ENCODE data around the gene BOD1L1. TPM values are rescaled to one million over a fixed set of nuclear protein-coding genes. Genes with fewer than 3 reads are reported as not detected.
A peak's percentile ranks its signal among the peaks of the same experiment; 100 is the strongest.

Gene BOD1L1
- total RNA-seq, 1 experiment from 2014 or later: 22.0 TPM

DNA sequence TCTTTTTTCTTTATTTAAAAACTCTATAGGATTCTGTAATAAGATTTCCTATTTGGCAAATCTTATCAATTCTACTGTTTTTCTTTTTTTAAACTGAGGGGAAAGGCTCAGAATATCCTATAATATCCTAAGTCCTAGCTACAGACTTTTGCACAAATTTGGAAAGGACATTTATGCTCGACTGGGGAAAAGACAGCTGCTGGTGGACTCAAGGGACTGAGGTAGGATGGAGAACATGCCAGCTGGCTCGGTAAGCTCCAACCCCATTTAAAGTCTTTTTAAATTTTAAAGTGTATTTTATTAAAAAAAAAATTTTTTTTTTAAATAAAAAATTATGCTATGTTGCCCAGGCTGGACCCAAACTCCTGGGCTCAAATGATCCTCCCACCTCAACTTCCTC, 36.8 kb downstream of the BOD1L1 start:
- CTCF ChIA-PET: interaction anchor here (0.7 kb wide), 1 partner anchor 269 kb away, joined by 3 read pairs; no protein-coding TSS in a partner anchor
- no TSS peak for BruUV-seq (replicated peaks)
- peaks cover 12% of the 10 kb centered on the region for H3K36me3 ChIP-seq (ENCODE audit: low read depth, low read length)

DNA sequence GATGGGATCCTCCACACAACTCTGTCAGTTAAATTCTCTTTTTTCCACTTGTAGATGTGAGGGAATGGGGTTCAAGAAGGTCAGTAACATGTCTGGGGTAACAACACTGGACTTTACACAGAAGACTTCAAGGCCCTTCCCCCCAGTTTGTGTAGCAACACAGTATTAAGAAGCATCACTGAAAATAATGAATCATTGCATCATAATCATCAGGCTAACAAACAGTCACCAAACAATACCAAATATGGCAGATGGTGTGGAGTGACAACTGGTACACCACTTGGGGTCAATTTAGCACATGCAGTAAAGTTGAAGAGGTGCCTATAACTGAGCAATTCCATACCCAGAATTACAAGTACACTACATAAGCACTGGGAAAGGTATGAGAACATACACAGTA, 38.6 kb downstream of the BOD1L1 start:
- TF ChIP-seq, protein P1, sequence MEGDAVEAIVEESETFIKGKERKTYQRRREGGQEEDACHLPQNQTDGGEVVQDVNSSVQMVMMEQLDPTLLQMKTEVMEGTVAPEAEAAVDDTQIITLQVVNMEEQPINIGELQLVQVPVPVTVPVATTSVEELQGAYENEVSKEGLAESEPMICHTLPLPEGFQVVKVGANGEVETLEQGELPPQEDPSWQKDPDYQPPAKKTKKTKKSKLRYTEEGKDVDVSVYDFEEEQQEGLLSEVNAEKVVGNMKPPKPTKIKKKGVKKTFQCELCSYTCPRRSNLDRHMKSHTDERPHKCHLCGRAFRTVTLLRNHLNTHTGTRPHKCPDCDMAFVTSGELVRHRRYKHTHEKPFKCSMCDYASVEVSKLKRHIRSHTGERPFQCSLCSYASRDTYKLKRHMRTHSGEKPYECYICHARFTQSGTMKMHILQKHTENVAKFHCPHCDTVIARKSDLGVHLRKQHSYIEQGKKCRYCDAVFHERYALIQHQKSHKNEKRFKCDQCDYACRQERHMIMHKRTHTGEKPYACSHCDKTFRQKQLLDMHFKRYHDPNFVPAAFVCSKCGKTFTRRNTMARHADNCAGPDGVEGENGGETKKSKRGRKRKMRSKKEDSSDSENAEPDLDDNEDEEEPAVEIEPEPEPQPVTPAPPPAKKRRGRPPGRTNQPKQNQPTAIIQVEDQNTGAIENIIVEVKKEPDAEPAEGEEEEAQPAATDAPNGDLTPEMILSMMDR (conservative IDR thresholded peaks at IDR 0.05; ENCODE audit: low read depth, low read length): no peak
- no peak for TF ChIP-seq EZH2 (IDR thresholded peaks at IDR 0.05; ENCODE audit: low read length, unreplicated experiment)
- TF ChIP-seq EZH2phosphoT487 (IDR thresholded peaks at IDR 0.05; ENCODE audit: borderline replicate concordance, low read length): no peak
- H3K4me1 ChIP-seq (ENCODE audit: insufficient read depth, low read length): no peaks in the 10 kb centered on the region
- no peaks in the 10 kb centered on the region for H3K27me3 ChIP-seq (ENCODE audit: low read length)
- peaks cover 12% of the 10 kb centered on the region for H3K36me3 ChIP-seq (ENCODE audit: low read depth, low read length)
- no peaks in the 10 kb centered on the region for H4K20me1 ChIP-seq (ENCODE audit: low read length)
- H3K79me2 ChIP-seq (ENCODE audit: low read length): no peaks in the 10 kb centered on the region
- no peaks in the 10 kb centered on the region for H3K9me3 ChIP-seq (ENCODE audit: low read length)
- DNase-seq (no peak), ATAC-seq (no peak)
- intact Hi-C loops (cut with micrococcal nuclease): no loop called here
- H3K9ac ChIP-seq (ENCODE audit: low read length): no peak overlapping the region
- H3F3A ChIP-seq (ENCODE audit: low read length, unreplicated experiment): no peaks in the 10 kb centered on the region
- H3K9me2 ChIP-seq (replicated peaks; ENCODE audit: low read length): no peaks in the 10 kb centered on the region
- H3K27ac ChIP-seq (ENCODE audit: low read length): no peak overlapping the region
- ChIA-PET CTCF (no interaction called here), POLR2A (ENCODE audit: unreplicated experiment) (no interaction called here)
- no peak overlapping the region for H2AFZ ChIP-seq (ENCODE audit: low read length)
- no peak overlapping the region for H3K4me3 ChIP-seq (ENCODE audit: low read length)
- no TSS peak for BruUV-seq (replicated peaks)
- H3K4me2 ChIP-seq (ENCODE audit: low read length): no peak overlapping the region

More for the DNA sequence above, 36.8 kb downstream of the BOD1L1 start:
- Histone ChIP-seq H3K9me3 (ENCODE audit: low read length) (no peaks in the 10 kb centered on the region), H3K4me1 (ENCODE audit: insufficient read depth, low read length) (no peaks in the 10 kb centered on the region), H3K79me2 (ENCODE audit: low read length) (no peaks in the 10 kb centered on the region), H3K9me2 (replicated peaks; ENCODE audit: low read length) (no peaks in the 10 kb centered on the region), H3K4me3 (ENCODE audit: low read length) (no peak overlapping the region), H3K27ac (ENCODE audit: low read length) (no peak overlapping the region), H3K27me3 (ENCODE audit: low read length) (no peaks in the 10 kb centered on the region), H4K20me1 (ENCODE audit: low read length) (no peaks in the 10 kb centered on the region), H3F3A (ENCODE audit: low read length, unreplicated experiment) (no peaks in the 10 kb centered on the region), H2AFZ (ENCODE audit: low read length) (no peak overlapping the region), H3K4me2 (ENCODE audit: low read length) (no peak overlapping the region), H3K9ac (ENCODE audit: low read length) (no peak overlapping the region)
- POLR2A ChIA-PET (ENCODE audit: unreplicated experiment): no interaction called here
- intact Hi-C loops (cut with micrococcal nuclease): no loop called here
- DNase-seq: no peak
- TF ChIP-seq, protein P1 (conservative IDR thresholded peaks at IDR 0.05; ENCODE audit: low read depth, low read length): no peak
- no peak for TF ChIP-seq EZH2phosphoT487 (IDR thresholded peaks at IDR 0.05; ENCODE audit: borderline replicate concordance, low read length)
- no peak for TF ChIP-seq EZH2 (IDR thresholded peaks at IDR 0.05; ENCODE audit: low read length, unreplicated experiment)
- ATAC-seq: no peak

DNA sequence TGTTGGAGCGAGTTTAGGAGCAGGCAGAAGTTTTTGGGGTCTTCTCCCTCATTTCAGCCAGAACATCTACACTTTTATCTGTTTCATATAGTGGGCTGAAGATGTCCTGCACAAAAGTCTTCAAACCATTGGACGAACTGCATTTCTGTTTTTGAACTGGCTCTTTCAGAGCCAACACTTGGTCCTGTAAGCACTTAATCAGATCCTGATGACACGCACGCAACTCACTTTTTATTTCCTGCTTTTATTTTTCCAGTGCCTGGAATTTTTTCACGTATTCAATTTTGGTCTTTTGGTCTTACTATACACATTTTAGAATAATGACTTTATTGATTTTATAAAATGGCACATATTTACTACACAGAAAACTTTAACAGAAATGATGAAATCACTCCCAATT, 43.0 kb downstream of the BOD1L1 start:
- no peaks in the 10 kb centered on the region for H3K9me2 ChIP-seq (replicated peaks; ENCODE audit: low read length)
- no peaks in the 10 kb centered on the region for H3F3A ChIP-seq (ENCODE audit: low read length, unreplicated experiment)
- POLR2A ChIA-PET (ENCODE audit: unreplicated experiment): no interaction called here
- CTCF ChIA-PET: no interaction called here
- BruUV-seq (replicated peaks): no TSS peak
- no peak overlapping the region for H2AFZ ChIP-seq (ENCODE audit: low read length)
- DNase-seq (peak; percentile 36), ATAC-seq (peak; percentile 40; the same call in 1 of the 2 replicates)
- no peaks in the 10 kb centered on the region for H3K4me1 ChIP-seq (ENCODE audit: insufficient read depth, low read length)
- no peaks in the 10 kb centered on the region for H3K9me3 ChIP-seq (ENCODE audit: low read length)
- peak overlapping the region; percentile 34; the same call in 1 of the 2 replicates for H3K27ac ChIP-seq (ENCODE audit: low read length)
- H3K27me3 ChIP-seq (ENCODE audit: low read length): no peaks in the 10 kb centered on the region
- H3K79me2 ChIP-seq (ENCODE audit: low read length): no peaks in the 10 kb centered on the region
- no peak for TF ChIP-seq EZH2 (IDR thresholded peaks at IDR 0.05; ENCODE audit: low read length, unreplicated experiment)
- no peak for TF ChIP-seq EZH2phosphoT487 (IDR thresholded peaks at IDR 0.05; ENCODE audit: borderline replicate concordance, low read length)
- TF ChIP-seq, protein P1 (conservative IDR thresholded peaks at IDR 0.05; ENCODE audit: low read depth, low read length): no peak
- H3K4me3 ChIP-seq (ENCODE audit: low read length): no peak overlapping the region
- peaks cover 34% of the 10 kb centered on the region for H3K36me3 ChIP-seq (ENCODE audit: low read depth, low read length)
- no peaks in the 10 kb centered on the region for H4K20me1 ChIP-seq (ENCODE audit: low read length)
- H3K4me2 ChIP-seq (ENCODE audit: low read length): no peak overlapping the region
- intact Hi-C loops (cut with micrococcal nuclease): no loop called here
- H3K9ac ChIP-seq (ENCODE audit: low read length): 0 out of 2 replicates have a peak overlapping the region, but pooled peaks have one; percentile 4

Data from PC-3 (cell line).